HepG2 (cell line): Measurements from ENCODE around the gene EOLA1. TPM values are rescaled to one million over a fixed set of nuclear protein-coding genes. Genes with fewer than 3 reads are reported as not detected.
A peak's percentile ranks its signal among the peaks of the same experiment; 100 is the strongest.

Experiments
- ATRX ChIP-seq: sonication (generic); formaldehyde crosslinking; IDR thresholded peaks from 2 replicates; pipeline ENCODE4 v1.4.0; 2020; ENCODE audit warnings: missing genetic modification reagents, borderline replicate concordance
- GABPA ChIP-seq, 2 experiments: IDR thresholded peaks; 2 replicates each; pipeline ENCODE4 v1.6.1; 2011 to 2016; ENCODE audit warnings: low read depth in 2 of 2, low read length in 1 of 2, missing biosample characterization in 1 of 2, missing genetic modification characterization in 1 of 2
- HDAC2 ChIP-seq: sonication (generic); formaldehyde crosslinking; IDR thresholded peaks from 2 replicates; pipeline ENCODE4 v1.4.0; 2020; ENCODE audit warnings: missing genetic modification reagents
- KDM5A ChIP-seq: fragments of 200-600 bp; sonication (generic); IDR thresholded peaks from 2 replicates; pipeline ENCODE4 v1.7.0; 2018; ENCODE audit warnings: antibody characterized with exemption, mild to moderate bottlenecking, low read length, borderline replicate concordance
- KDM6A ChIP-seq: IDR thresholded peaks from 2 replicates; pipeline ENCODE4 v1.6.1; 2016; ENCODE audit warnings: low read depth
- RXRA ChIP-seq: sonication (generic); formaldehyde crosslinking; IDR thresholded peaks from 2 replicates; pipeline ENCODE4 v1.5.1; 2020; ENCODE audit warnings: missing genetic modification reagents
- ZC3H13 ChIP-seq: sonication (generic); formaldehyde crosslinking; IDR thresholded peaks from 2 replicates; pipeline ENCODE4 v1.8.1; 2023; ENCODE audit warnings: mild to moderate bottlenecking, missing genetic modification reagents, moderate library complexity
- ZFP36 ChIP-seq: fragments of 150-350 bp; IDR thresholded peaks from 2 replicates; pipeline ENCODE4 v1.6.1; 2018; ENCODE audit warnings: borderline replicate concordance, low read length, low read depth; ENCODE audit not compliant: partially characterized antibody
- ZNF33A ChIP-seq: sonication (generic); formaldehyde crosslinking; IDR thresholded peaks from 2 replicates; pipeline ENCODE4 v1.5.1; 2020; ENCODE audit warnings: missing genetic modification reagents, mild to moderate bottlenecking, moderate library complexity, borderline replicate concordance
- ZNF562 ChIP-seq: sonication (generic); formaldehyde crosslinking; IDR thresholded peaks from 2 replicates; pipeline ENCODE4 v1.8.0; 2022; ENCODE audit warnings: missing genetic modification reagents, borderline replicate concordance
- ZNF564 ChIP-seq: sonication (generic); formaldehyde crosslinking; IDR thresholded peaks from 2 replicates; pipeline ENCODE4 v1.8.1; 2023; ENCODE audit warnings: mild to moderate bottlenecking, missing genetic modification reagents
- ZNF775 ChIP-seq: sonication (generic); formaldehyde crosslinking; IDR thresholded peaks from 2 replicates; pipeline ENCODE4 v1.4.0; 2020; ENCODE audit warnings: missing genetic modification reagents, mild to moderate bottlenecking, moderate library complexity, borderline replicate concordance
- polyA plus RNA-seq, 8 experiments: library from polyadenylated mRNA; depleted of rRNA in 3 of 8; stranded (reverse) in 7 of 8; unstranded in 1 of 8; fragments of >200 nt; fragmentation: Illumina TruSeq in 4 of 8; extraction: Trizol in 4 of 8; gene quantifications; 2 replicates each; pipeline versions ENCODE4 v1.2.1 to v1.2.3, GENCODE V29; 2011 to 2016; ENCODE audit warnings: low read depth in 4 of 8, missing spikeins in 1 of 8, mixed read lengths in 1 of 8; ENCODE audit not compliant: insufficient read depth in 1 of 8
- total RNA-seq, 5 experiments: library from RNA; depleted of rRNA; stranded (reverse); fragments of >200 nt; fragmentation: Illumina TruSeq; extraction: Trizol; gene quantifications; 2 replicates each; pipeline ENCODE4 v1.2.3, GENCODE V29; 2016; ENCODE audit warnings: low read depth in 1 of 5
- TF ChIP-seq, protein P1 (sequence below): sonication (generic); formaldehyde crosslinking; IDR thresholded peaks from 2 replicates; pipeline ENCODE4 v1.8.1; 2022; ENCODE audit warnings: mild to moderate bottlenecking, missing genetic modification reagents
- TF ChIP-seq, protein P2 (sequence below): sonication (generic); formaldehyde crosslinking; IDR thresholded peaks from 2 replicates; pipeline ENCODE4 v1.5.0; 2020; ENCODE audit warnings: mild to moderate bottlenecking, missing genetic modification reagents, borderline replicate concordance
- TF ChIP-seq, protein P3 (sequence below): sonication (generic); formaldehyde crosslinking; conservative IDR thresholded peaks from 2 replicates; pipeline ENCODE4 v1.4.0; 2020; ENCODE audit warnings: mild to moderate bottlenecking, missing genetic modification reagents, moderate library complexity
- TF ChIP-seq, protein P4 (sequence below): sonication (generic); formaldehyde crosslinking; IDR thresholded peaks from 2 replicates; pipeline ENCODE4 v1.4.0; 2020; ENCODE audit warnings: missing genetic modification reagents

EOLA1 gene
- total and polyA plus RNA-seq, 2 of the 13 experiments (the other 11 are each of a cell fraction or from before 2014, with no cell fraction given) = 6.5 to 9.6 TPM

DNA sequence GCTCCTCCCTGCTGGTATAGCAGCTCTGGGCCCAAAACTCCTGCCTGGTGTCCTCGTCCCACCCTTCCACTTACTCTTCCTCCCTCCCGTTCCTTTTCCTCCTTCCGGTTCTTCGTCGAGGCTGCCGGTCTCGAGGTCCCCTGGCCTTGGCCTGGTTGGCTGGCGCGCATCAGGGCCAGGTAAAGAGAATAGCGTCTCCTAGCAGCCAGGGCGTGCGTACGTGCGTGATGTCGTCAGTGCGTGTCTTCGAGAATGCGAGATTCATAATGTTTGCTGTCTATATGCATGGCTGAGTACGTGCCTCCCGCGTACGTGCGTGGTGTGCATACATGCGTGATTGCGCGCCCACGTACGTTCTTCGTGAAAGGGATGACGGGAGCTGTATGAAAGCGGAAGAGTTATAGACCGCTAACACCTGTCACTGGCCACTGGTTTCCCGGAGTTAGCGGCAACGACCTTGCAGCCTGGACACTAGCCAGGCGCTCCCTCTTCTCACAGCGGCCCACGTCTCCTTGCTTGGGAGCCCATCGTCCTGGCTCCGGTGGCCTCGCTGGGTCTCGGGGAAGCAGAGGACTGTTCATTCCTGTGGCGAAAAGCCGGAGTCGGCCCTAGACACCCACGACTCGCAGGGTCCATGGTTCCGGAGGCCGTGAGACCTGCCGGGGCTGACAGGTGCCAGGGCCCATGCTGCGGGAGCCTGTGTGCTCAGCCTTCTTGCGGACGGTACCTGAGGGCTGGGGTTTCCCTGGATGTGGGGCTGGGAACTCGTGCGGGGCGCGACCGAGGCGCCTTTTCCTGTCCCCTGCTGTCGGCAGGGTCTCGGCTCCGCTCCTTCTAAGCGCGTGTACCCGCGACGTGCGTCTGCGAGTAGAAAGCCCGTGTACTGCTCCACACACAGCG is at the start of gene EOLA1 (continued):
- no peak for TF ChIP-seq ZNF564 (CRISPR knock-in tag)
- no peak for TF ChIP-seq ZNF33A (CRISPR knock-in tag)
- no peak for TF ChIP-seq GABPA (IDR thresholded peaks at IDR 0.05; ENCODE audit: low read depth, low read length)
- TF ChIP-seq GABPA (CRISPR knock-in tag; IDR thresholded peaks at IDR 0.05; ENCODE audit: low read depth) = peak; percentile 70
- TF ChIP-seq, protein P1, sequence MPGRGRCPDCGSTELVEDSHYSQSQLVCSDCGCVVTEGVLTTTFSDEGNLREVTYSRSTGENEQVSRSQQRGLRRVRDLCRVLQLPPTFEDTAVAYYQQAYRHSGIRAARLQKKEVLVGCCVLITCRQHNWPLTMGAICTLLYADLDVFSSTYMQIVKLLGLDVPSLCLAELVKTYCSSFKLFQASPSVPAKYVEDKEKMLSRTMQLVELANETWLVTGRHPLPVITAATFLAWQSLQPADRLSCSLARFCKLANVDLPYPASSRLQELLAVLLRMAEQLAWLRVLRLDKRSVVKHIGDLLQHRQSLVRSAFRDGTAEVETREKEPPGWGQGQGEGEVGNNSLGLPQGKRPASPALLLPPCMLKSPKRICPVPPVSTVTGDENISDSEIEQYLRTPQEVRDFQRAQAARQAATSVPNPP = no peak
- TF ChIP-seq, protein P2, sequence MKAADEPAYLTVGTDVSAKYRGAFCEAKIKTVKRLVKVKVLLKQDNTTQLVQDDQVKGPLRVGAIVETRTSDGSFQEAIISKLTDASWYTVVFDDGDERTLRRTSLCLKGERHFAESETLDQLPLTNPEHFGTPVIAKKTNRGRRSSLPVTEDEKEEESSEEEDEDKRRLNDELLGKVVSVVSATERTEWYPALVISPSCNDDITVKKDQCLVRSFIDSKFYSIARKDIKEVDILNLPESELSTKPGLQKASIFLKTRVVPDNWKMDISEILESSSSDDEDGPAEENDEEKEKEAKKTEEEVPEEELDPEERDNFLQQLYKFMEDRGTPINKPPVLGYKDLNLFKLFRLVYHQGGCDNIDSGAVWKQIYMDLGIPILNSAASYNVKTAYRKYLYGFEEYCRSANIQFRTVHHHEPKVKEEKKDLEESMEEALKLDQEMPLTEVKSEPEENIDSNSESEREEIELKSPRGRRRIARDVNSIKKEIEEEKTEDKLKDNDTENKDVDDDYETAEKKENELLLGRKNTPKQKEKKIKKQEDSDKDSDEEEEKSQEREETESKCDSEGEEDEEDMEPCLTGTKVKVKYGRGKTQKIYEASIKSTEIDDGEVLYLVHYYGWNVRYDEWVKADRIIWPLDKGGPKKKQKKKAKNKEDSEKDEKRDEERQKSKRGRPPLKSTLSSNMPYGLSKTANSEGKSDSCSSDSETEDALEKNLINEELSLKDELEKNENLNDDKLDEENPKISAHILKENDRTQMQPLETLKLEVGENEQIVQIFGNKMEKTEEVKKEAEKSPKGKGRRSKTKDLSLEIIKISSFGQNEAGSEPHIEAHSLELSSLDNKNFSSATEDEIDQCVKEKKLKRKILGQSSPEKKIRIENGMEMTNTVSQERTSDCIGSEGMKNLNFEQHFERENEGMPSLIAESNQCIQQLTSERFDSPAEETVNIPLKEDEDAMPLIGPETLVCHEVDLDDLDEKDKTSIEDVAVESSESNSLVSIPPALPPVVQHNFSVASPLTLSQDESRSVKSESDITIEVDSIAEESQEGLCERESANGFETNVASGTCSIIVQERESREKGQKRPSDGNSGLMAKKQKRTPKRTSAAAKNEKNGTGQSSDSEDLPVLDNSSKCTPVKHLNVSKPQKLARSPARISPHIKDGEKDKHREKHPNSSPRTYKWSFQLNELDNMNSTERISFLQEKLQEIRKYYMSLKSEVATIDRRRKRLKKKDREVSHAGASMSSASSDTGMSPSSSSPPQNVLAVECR (CRISPR knock-in tag) = peak; percentile 83
- TF ChIP-seq, protein P3, sequence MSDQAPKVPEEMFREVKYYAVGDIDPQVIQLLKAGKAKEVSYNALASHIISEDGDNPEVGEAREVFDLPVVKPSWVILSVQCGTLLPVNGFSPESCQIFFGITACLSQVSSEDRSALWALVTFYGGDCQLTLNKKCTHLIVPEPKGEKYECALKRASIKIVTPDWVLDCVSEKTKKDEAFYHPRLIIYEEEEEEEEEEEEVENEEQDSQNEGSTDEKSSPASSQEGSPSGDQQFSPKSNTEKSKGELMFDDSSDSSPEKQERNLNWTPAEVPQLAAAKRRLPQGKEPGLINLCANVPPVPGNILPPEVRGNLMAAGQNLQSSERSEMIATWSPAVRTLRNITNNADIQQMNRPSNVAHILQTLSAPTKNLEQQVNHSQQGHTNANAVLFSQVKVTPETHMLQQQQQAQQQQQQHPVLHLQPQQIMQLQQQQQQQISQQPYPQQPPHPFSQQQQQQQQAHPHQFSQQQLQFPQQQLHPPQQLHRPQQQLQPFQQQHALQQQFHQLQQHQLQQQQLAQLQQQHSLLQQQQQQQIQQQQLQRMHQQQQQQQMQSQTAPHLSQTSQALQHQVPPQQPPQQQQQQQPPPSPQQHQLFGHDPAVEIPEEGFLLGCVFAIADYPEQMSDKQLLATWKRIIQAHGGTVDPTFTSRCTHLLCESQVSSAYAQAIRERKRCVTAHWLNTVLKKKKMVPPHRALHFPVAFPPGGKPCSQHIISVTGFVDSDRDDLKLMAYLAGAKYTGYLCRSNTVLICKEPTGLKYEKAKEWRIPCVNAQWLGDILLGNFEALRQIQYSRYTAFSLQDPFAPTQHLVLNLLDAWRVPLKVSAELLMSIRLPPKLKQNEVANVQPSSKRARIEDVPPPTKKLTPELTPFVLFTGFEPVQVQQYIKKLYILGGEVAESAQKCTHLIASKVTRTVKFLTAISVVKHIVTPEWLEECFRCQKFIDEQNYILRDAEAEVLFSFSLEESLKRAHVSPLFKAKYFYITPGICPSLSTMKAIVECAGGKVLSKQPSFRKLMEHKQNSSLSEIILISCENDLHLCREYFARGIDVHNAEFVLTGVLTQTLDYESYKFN = no peak
- no peak for TF ChIP-seq KDM6A (CRISPR knock-in tag)
- TF ChIP-seq, protein P4, sequence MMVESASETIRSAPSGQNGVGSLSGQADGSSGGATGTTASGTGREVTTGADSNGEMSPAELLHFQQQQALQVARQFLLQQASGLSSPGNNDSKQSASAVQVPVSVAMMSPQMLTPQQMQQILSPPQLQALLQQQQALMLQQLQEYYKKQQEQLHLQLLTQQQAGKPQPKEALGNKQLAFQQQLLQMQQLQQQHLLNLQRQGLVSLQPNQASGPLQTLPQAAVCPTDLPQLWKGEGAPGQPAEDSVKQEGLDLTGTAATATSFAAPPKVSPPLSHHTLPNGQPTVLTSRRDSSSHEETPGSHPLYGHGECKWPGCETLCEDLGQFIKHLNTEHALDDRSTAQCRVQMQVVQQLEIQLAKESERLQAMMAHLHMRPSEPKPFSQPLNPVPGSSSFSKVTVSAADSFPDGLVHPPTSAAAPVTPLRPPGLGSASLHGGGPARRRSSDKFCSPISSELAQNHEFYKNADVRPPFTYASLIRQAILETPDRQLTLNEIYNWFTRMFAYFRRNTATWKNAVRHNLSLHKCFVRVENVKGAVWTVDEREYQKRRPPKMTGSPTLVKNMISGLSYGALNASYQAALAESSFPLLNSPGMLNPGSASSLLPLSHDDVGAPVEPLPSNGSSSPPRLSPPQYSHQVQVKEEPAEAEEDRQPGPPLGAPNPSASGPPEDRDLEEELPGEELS = peak; percentile 37; the same call in 1 of the 2 replicates
- no peak for TF ChIP-seq ZFP36
- TF ChIP-seq ZNF562 (CRISPR knock-in tag) = no peak
- no peak; the same call in 1 of the 2 replicates for TF ChIP-seq RXRA (CRISPR knock-in tag)
- 0 out of 2 replicates have a peak, but pooled peaks have one; percentile 62 for TF ChIP-seq ZC3H13 (CRISPR knock-in tag)
- TF ChIP-seq ATRX = no peak
- peak; percentile 75 for TF ChIP-seq HDAC2 (CRISPR knock-in tag)
- peak; percentile 42; the same call in 1 of the 2 replicates for TF ChIP-seq KDM5A
- no peak for TF ChIP-seq ZNF775 (CRISPR knock-in tag)
